Loucy (cell line): ENCODE measurements around the gene LACTB.

Experiments used
- H2AFZ ChIP-seq: fragments of 200-600 bp; sonication (generic); 2 replicates; pipeline ENCODE4 v1.6.0; 2016; ENCODE audit warnings: antibody characterized with exemption, mild to moderate bottlenecking, low read length, moderate library complexity
- H3F3A ChIP-seq: fragments of 200-600 bp; 2 replicates; pipeline ENCODE4 v1.6.0; 2016; ENCODE audit warnings: antibody characterized with exemption, low read depth, mild to moderate bottlenecking
- H3K27me3 ChIP-seq: fragments of 200-600 bp; sonication (generic); 2 replicates; pipeline ENCODE4 v1.6.1; 2014; ENCODE audit warnings: low read length, mild to moderate bottlenecking; ENCODE audit not compliant: insufficient read depth, poor library complexity, severe bottlenecking
- H3K36me3 ChIP-seq: fragments of 200-600 bp; sonication (generic); 2 replicates; pipeline ENCODE4 v1.6.1; 2016; ENCODE audit warnings: low read length; ENCODE audit not compliant: insufficient read depth
- H3K4me1 ChIP-seq: fragments of 200-600 bp; sonication (generic); 2 replicates; pipeline ENCODE4 v1.5.1; 2014; ENCODE audit warnings: low read length, mild to moderate bottlenecking; ENCODE audit not compliant: insufficient read depth, poor library complexity, severe bottlenecking
- H3K4me2 ChIP-seq: fragments of 200-600 bp; sonication (generic); 2 replicates; pipeline ENCODE4 v1.6.0; 2014; ENCODE audit warnings: antibody characterized with exemption, low read length, low read depth, mild to moderate bottlenecking; ENCODE audit not compliant: poor library complexity, severe bottlenecking
- H3K4me3 ChIP-seq: fragments of 200-600 bp; sonication (generic); 2 replicates; pipeline ENCODE4 v1.5.1; 2014; ENCODE audit warnings: low read length, mild to moderate bottlenecking, mixed read lengths; ENCODE audit not compliant: poor library complexity, severe bottlenecking
- H3K79me2 ChIP-seq: fragments of 200-600 bp; sonication (generic); 2 replicates; pipeline ENCODE4 v1.6.1; 2014; ENCODE audit warnings: low read length; ENCODE audit not compliant: insufficient read depth
- H3K9ac ChIP-seq: fragments of 200-600 bp; sonication (generic); 2 replicates; pipeline ENCODE4 v1.6.0; 2014; ENCODE audit warnings: mild to moderate bottlenecking, low read depth, low read length, moderate library complexity; ENCODE audit not compliant: poor library complexity, severe bottlenecking
- H3K9me2 ChIP-seq: fragments of 200-600 bp; sonication (generic); replicated peaks from 2 replicates; pipeline ENCODE4 v1.6.1; 2016; ENCODE audit warnings: low read depth, low read length, mixed read lengths
- H3K9me3 ChIP-seq: fragments of 200-600 bp; sonication (generic); 2 replicates; pipeline ENCODE4 v1.6.1; 2014; ENCODE audit warnings: mild to moderate bottlenecking, antibody characterized with exemption, low read length, low read depth; ENCODE audit not compliant: insufficient read depth
- H4K20me1 ChIP-seq: fragments of 200-600 bp; sonication (generic); 2 replicates; pipeline ENCODE4 v1.6.0; 2014; ENCODE audit warnings: antibody characterized with exemption, low read length, mild to moderate bottlenecking; ENCODE audit not compliant: insufficient read depth, poor library complexity, severe bottlenecking
- EZH2phosphoT487 ChIP-seq: fragments of 200-600 bp; IDR thresholded peaks from 2 replicates; pipeline ENCODE4 v1.6.1; 2018; ENCODE audit warnings: antibody characterized with exemption, mild to moderate bottlenecking, moderate library complexity, borderline replicate concordance
- TF ChIP-seq, protein P1 (sequence below): fragments of 200-600 bp; sonication (generic); conservative IDR thresholded peaks from 2 replicates; pipeline ENCODE4 v1.5.1; 2014; ENCODE audit warnings: mild to moderate bottlenecking, antibody characterized with exemption, low read length

Gene LACTB

DNA sequence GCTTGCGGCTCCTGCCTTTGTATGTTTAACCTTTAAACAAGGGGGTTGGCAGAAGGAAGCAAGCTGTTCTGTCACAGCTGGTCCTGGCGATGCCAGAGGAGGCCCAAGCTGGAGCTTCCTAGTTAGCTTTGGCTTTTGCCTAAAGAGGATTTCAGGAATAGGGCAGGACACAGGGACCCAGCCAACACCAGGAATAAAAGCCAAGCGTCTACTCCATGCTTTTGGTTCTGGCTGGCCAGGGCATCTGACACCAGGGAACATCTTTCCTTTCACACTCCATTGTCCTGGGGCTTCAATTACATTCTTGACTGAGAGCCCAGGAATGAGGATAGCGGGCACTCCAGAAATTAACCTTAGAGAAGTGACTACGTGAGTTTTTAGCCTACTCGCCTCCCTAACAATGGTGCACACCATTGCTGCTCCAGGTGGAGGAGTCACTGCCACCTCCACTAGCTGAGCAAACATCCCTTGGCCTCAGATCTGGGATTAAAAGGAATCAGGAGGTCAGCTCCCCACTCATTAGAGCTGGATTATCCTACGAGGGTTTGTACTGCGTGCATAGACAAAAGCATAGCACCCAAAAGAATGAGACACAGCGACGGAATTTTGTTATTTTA is 40.9 kb upstream of the LACTB start:
- Histone ChIP-seq H3K27me3 (no peaks in the 10 kb centered on the region), H2AFZ (no peak overlapping the region), H3K9me2 (no peaks in the 10 kb centered on the region), H3F3A (no peaks in the 10 kb centered on the region), H3K4me1 (peaks cover 18% of the 10 kb centered on the region), H4K20me1 (no peaks in the 10 kb centered on the region), H3K9ac (no peak overlapping the region), H3K4me2 (no peak overlapping the region), H3K79me2 (no peaks in the 10 kb centered on the region), H3K36me3 (no peaks in the 10 kb centered on the region), H3K4me3 (no peak overlapping the region), H3K9me3 (no peaks in the 10 kb centered on the region)
- no peak for TF ChIP-seq EZH2phosphoT487
- TF ChIP-seq, protein P1, sequence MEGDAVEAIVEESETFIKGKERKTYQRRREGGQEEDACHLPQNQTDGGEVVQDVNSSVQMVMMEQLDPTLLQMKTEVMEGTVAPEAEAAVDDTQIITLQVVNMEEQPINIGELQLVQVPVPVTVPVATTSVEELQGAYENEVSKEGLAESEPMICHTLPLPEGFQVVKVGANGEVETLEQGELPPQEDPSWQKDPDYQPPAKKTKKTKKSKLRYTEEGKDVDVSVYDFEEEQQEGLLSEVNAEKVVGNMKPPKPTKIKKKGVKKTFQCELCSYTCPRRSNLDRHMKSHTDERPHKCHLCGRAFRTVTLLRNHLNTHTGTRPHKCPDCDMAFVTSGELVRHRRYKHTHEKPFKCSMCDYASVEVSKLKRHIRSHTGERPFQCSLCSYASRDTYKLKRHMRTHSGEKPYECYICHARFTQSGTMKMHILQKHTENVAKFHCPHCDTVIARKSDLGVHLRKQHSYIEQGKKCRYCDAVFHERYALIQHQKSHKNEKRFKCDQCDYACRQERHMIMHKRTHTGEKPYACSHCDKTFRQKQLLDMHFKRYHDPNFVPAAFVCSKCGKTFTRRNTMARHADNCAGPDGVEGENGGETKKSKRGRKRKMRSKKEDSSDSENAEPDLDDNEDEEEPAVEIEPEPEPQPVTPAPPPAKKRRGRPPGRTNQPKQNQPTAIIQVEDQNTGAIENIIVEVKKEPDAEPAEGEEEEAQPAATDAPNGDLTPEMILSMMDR = no peak

DNA sequence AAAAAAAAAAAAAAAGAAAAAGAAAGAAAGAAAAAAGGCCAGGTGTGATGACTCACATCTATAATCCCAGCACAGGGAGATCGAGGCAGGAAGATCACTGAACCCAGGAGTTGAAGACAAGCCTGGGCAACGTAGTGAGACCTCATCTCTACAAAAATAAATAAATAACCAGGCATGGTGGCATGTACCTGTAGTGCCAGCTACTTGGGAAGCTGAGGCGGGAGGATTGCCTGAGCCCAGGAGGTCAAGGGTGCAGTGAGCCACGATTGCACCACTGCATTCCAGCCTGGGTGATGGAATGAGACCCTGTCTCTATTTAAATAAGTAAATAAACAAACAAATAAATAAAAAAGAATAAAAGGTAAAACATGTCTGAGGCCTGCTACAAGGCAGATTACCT is 39.3 kb upstream of the LACTB start:
- Histone ChIP-seq H3K4me1 (peaks cover 3% of the 10 kb centered on the region), H3K9ac (no peak overlapping the region), H3F3A (no peaks in the 10 kb centered on the region), H3K36me3 (no peaks in the 10 kb centered on the region), H3K79me2 (no peaks in the 10 kb centered on the region), H2AFZ (no peak overlapping the region), H4K20me1 (no peaks in the 10 kb centered on the region), H3K4me3 (no peak overlapping the region), H3K9me2 (no peaks in the 10 kb centered on the region), H3K9me3 (no peaks in the 10 kb centered on the region), H3K4me2 (no peak overlapping the region), H3K27me3 (no peaks in the 10 kb centered on the region)
- TF ChIP-seq, protein P1 = no peak
- no peak for TF ChIP-seq EZH2phosphoT487

DNA sequence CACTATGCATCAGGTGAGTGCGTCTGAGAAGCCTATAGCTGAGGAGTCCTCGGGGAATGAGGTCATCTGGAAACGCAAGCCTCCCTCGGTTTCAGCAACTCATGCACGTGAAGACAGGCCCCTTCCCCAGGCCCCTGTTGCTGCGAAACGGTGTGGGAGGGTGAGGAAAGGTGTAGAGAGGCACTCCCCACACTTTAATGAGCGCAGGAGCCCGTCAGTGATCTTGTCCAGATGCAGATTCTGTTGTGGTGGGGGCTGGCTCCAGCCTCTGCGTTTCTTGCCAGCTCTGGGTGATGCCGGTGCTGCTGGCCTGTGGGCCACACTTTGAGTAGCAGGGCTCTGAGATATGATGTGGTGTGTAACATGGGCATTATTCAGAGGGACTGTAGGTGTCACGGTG is 38.6 kb upstream of the LACTB start:
- Histone ChIP-seq H3K4me2 (no peak overlapping the region), H3K9ac (no peak overlapping the region), H4K20me1 (no peaks in the 10 kb centered on the region), H3K27me3 (no peaks in the 10 kb centered on the region), H3K4me1 (no peaks in the 10 kb centered on the region), H3K4me3 (no peak overlapping the region), H3K9me2 (no peaks in the 10 kb centered on the region), H3K9me3 (no peaks in the 10 kb centered on the region), H3K79me2 (no peaks in the 10 kb centered on the region), H3F3A (no peaks in the 10 kb centered on the region), H3K36me3 (no peaks in the 10 kb centered on the region), H2AFZ (no peak overlapping the region)
- TF ChIP-seq, protein P1 = no peak
- no peak for TF ChIP-seq EZH2phosphoT487
